Keratinocyte (primary cell): Measurements from ENCODE around the gene AHRR. TPM values are rescaled to one million over a fixed set of nuclear protein-coding genes. Genes with fewer than 3 reads are reported as not detected.

Experiments
- DNase-seq: peaks from one replicate; pipeline ENCODE4 v3.0.0-alpha.2; 2011; ENCODE audit warnings: low read depth, missing footprints, low spot score
- FAIRE-seq: peaks from 2 replicates; lab custom pipeline; 2011; peaks lifted over from hg19 to GRCh38; lab: Jason Lieb, UNC
- H2AFZ ChIP-seq: 2 replicates; pipeline ENCODE4 v1.6.0; 2012; ENCODE audit warnings: low read length, control low read depth, inconsistent platforms; ENCODE audit not compliant: control insufficient read depth
- H3K27ac ChIP-seq: 2 replicates; pipeline ENCODE4 v1.5.1; 2011; ENCODE audit warnings: low read length; ENCODE audit not compliant: control insufficient read depth, insufficient read depth
- H3K27me3 ChIP-seq: 3 replicates; pipeline ENCODE4 v1.6.0; 2011; ENCODE audit warnings: low read length; ENCODE audit not compliant: control insufficient read depth, insufficient read depth; ENCODE audit errors: extremely low read depth
- H3K36me3 ChIP-seq, 2 experiments: 2 replicates in 1 of 2; 3 replicates in 1 of 2; pipeline ENCODE4 v1.5.1; 2011; ENCODE audit warnings: low read length in 2 of 2, mild to moderate bottlenecking in 1 of 2; ENCODE audit not compliant: control insufficient read depth in 2 of 2, insufficient read depth in 2 of 2; ENCODE audit errors: extremely low read depth in 1 of 2
- H3K4me1 ChIP-seq: 3 replicates; pipeline ENCODE4 v1.5.1; 2011; ENCODE audit warnings: low read length; ENCODE audit not compliant: control insufficient read depth, insufficient read depth; ENCODE audit errors: extremely low read depth
- H3K4me2 ChIP-seq: 3 replicates; pipeline ENCODE4 v1.6.0; 2011; ENCODE audit warnings: low read depth, low read length; ENCODE audit not compliant: control insufficient read depth, insufficient read depth; ENCODE audit errors: extremely low read depth
- H3K4me3 ChIP-seq, 3 experiments: fragments of 200-600 bp in 1 of 3; sonication (generic) in 1 of 3; 2 replicates in 2 of 3; 3 replicates in 1 of 3; pipeline ENCODE4 v1.5.1; 2011 to 2016; ENCODE audit warnings: low read length in 3 of 3, mild to moderate bottlenecking in 3 of 3, control low read depth in 2 of 3, inconsistent platforms in 1 of 3, low read depth in 1 of 3, mixed read lengths in 1 of 3, mixed run types in 1 of 3, moderate library complexity in 1 of 3; ENCODE audit not compliant: control insufficient read depth in 2 of 3, insufficient read depth in 2 of 3; ENCODE audit errors: extremely low read depth in 1 of 3
- H3K79me2 ChIP-seq: 2 replicates; pipeline ENCODE4 v1.6.0; 2012; ENCODE audit warnings: low read length; ENCODE audit not compliant: control insufficient read depth, insufficient read depth
- H3K9ac ChIP-seq: 3 replicates; pipeline ENCODE4 v1.6.0; 2011; ENCODE audit warnings: low read length; ENCODE audit not compliant: control insufficient read depth, insufficient read depth; ENCODE audit errors: extremely low read depth
- H3K9me1 ChIP-seq: 3 replicates; pipeline ENCODE4 v1.6.0; 2011; ENCODE audit warnings: low read length; ENCODE audit not compliant: control insufficient read depth, insufficient read depth; ENCODE audit errors: extremely low read depth
- H3K9me3 ChIP-seq: 2 replicates; pipeline ENCODE4 v1.5.1; 2012; ENCODE audit warnings: low read depth, low read length; ENCODE audit not compliant: control insufficient read depth
- H4K20me1 ChIP-seq: 3 replicates; pipeline ENCODE4 v1.6.0; 2011; ENCODE audit warnings: low read length; ENCODE audit not compliant: control insufficient read depth, insufficient read depth; ENCODE audit errors: extremely low read depth
- EZH2 ChIP-seq: IDR thresholded peaks from one replicate; pipeline ENCODE4 v1.6.1; 2012; ENCODE audit warnings: inconsistent platforms, mild to moderate bottlenecking, low read length, moderate library complexity
- dilution Hi-C: fragments of 300-500 bp; cut with MboI; formaldehyde crosslinking; loops from one replicate; pipeline ENCODE4 v1.7.0; 2020; ENCODE audit warnings: low sequenced_read_pairs; ENCODE audit not compliant: extremely low pct_ligation_motif_present
- polyA plus RNA-seq, 5 experiments: library from polyadenylated mRNA; depleted of rRNA in 3 of 5; stranded (reverse) in 3 of 5; stranded (forward) in 1 of 5; unstranded in 1 of 5; fragments of >200 nt; gene quantifications; 1 replicate in 1 of 5; 2 replicates in 3 of 5; 3 replicates in 1 of 5; pipeline versions ENCODE4 v1.2.1 to v1.2.3, GENCODE V29; 2011 to 2012; ENCODE audit warnings: missing spikeins in 2 of 5, low read depth in 1 of 5, low replicate concordance in 1 of 5
- TF ChIP-seq, protein P1 (sequence below), 3 experiments: IDR thresholded peaks in 1 of 3; conservative IDR thresholded peaks in 1 of 3; optimal IDR thresholded peaks in 1 of 3; 2 replicates in 2 of 3; 3 replicates in 1 of 3; pipeline versions ENCODE3 to v1.5.1; 2011; ENCODE audit warnings: low read length in 3 of 3, mild to moderate bottlenecking in 3 of 3, moderate library complexity in 2 of 3, control low read depth in 1 of 3, inconsistent platforms in 1 of 3; ENCODE audit not compliant: insufficient read depth in 2 of 3; ENCODE audit errors: extremely low read depth in 1 of 3

Gene AHRR
- polyA plus RNA-seq, 1 donor (not counting 4 experiments of a cell fraction or from before 2014, with no cell fraction given), result 0.24 TPM

DNA sequence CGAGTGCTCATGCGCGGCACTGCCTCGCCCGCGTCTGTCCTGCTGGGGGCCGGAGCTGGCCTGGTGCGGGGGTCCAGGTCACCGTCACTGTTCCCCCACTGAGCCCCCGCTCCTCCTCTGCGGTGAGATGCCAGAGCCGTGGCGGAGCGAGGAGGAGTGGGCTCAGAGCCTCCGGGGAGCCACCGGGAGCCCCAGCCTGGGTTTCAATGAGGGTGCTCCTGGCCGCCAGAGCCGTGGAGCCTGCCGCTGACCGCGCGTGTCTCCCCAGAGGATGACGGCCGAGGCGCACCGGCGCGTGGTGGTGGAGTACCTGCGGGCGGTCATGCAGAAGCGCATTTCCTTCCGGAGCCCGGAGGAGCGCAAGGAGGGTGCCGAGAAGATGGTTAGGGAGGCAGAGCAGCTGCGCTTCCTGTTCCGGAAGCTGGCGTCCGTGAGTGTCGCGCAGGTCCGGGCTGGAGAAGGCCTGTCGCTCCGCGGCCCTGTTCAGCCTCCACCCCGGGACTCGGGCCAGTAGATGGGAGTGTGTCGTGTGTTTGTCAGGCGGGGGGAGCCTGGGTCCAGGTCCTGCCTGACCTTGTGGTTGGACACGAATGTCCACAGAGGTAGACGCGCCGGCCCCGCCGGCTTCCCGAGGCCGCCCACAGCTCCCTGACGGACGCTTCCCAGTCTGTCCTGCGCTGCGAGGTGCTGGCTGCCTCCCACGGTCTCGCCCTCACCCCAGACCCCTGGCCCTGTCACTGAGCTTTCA lies 143.5 kb downstream of the AHRR start:
- TF ChIP-seq, protein P1, sequence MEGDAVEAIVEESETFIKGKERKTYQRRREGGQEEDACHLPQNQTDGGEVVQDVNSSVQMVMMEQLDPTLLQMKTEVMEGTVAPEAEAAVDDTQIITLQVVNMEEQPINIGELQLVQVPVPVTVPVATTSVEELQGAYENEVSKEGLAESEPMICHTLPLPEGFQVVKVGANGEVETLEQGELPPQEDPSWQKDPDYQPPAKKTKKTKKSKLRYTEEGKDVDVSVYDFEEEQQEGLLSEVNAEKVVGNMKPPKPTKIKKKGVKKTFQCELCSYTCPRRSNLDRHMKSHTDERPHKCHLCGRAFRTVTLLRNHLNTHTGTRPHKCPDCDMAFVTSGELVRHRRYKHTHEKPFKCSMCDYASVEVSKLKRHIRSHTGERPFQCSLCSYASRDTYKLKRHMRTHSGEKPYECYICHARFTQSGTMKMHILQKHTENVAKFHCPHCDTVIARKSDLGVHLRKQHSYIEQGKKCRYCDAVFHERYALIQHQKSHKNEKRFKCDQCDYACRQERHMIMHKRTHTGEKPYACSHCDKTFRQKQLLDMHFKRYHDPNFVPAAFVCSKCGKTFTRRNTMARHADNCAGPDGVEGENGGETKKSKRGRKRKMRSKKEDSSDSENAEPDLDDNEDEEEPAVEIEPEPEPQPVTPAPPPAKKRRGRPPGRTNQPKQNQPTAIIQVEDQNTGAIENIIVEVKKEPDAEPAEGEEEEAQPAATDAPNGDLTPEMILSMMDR (optimal IDR thresholded peaks at IDR 0.05 in 1 of 3, IDR thresholded peaks at IDR 0.05 in 1 of 3, conservative IDR thresholded peaks at IDR 0.05 in 1 of 3; ENCODE audit: extremely low read depth in 1 of 3, insufficient read depth in 2 of 3, low read length in 3 of 3), result no peak
- TF ChIP-seq EZH2, result no peak
- Histone ChIP-seq H4K20me1 (no peaks in the 10 kb centered on the region), H3K9me1 (no peaks in the 10 kb centered on the region), H2AFZ (peak overlapping the region; percentile 81), H3K36me3 (peaks cover 11 to 21% of the 10 kb centered on the region in 2 experiments), H3K4me2 (peak overlapping the region; percentile 67), H3K9me3 (no peaks in the 10 kb centered on the region), H3K9ac (peak overlapping the region; percentile 66), H3K4me1 (peaks cover 9% of the 10 kb centered on the region), H3K4me3 (peak overlapping the region in 2 of 3 experiments; percentile 10 to 47), H3K27me3 (no peaks in the 10 kb centered on the region), H3K79me2 (peaks cover 4% of the 10 kb centered on the region), H3K27ac (peak overlapping the region; percentile 14)
- FAIRE-seq (no peak), DNase-seq (no peak)
- dilution Hi-C loops, result no loop called here

DNA sequence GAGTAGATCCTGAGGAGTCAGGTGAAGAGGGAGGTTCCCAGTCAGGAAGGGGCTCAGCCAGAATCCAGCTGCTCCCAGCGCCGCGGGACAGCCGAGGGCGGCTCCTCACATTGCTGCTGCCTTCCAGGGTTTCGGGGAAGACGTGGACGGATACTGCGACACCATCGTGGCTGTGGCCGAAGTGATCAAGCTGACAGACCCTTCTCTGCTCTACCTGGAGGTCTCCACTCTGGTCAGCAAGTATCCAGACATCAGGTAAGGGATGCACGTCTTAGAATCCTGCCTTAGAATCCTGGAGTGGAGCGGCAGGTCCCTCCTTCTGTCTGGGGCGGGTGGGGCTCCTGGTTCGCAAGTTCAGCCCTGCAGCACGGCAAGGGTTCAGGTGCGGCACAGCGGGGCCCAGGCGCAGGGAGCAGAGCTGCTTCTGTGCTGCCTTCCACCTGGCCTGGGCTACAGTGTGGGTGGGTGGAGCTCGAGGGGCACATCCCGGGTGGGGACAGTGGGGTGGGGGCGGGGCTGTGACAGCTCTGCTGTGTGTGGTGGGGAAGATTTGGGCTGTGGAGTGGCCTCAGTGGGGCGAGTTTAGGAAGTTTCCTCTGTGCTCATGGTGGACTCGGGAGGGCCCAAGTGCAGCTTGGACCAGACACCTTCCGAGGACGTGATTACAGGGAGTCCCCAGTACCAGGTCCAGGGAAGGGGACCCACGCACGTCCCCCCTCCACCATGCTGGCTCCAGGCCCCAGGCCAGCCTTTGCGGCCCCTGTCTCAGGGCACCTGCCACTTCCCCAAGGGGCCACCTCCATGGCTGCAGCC lies 144.3 kb downstream of the AHRR start:
- H3K27me3 ChIP-seq, result no peaks in the 10 kb centered on the region
- no peak for DNase-seq
- FAIRE-seq, result no peak
- no peaks in the 10 kb centered on the region for H4K20me1 ChIP-seq
- H3K9me3 ChIP-seq, result no peaks in the 10 kb centered on the region
- H3K9ac ChIP-seq, result peak overlapping the region; percentile 66
- H3K4me3 ChIP-seq, result peak overlapping the region in 2 of 3 experiments; percentile 10 to 47
- peaks cover 11 to 15% of the 10 kb centered on the region in 2 experiments for H3K36me3 ChIP-seq
- H3K9me1 ChIP-seq, result no peaks in the 10 kb centered on the region
- no peak for TF ChIP-seq EZH2
- peaks cover under 1% of the 10 kb centered on the region for H3K79me2 ChIP-seq
- dilution Hi-C loops, result no loop called here
- H3K27ac ChIP-seq, result peak overlapping the region; percentile 14
- H3K4me1 ChIP-seq, result peaks cover 9% of the 10 kb centered on the region
- H2AFZ ChIP-seq, result peak overlapping the region; percentile 81
- peak overlapping the region; percentile 67 for H3K4me2 ChIP-seq
